Adipocyte (in vitro differentiated cells): ENCODE data around the gene BTBD7.

Experiments used
- DNase-seq: peaks from one replicate; pipeline ENCODE4 v3.0.0-alpha.2; 2015; ENCODE audit warnings: low read depth
- H3K27me3 ChIP-seq: replicated peaks from 2 replicates; pipeline ENCODE4 v1.7.0; 2013; ENCODE audit warnings: mild to moderate bottlenecking, low read length, moderate library complexity; ENCODE audit not compliant: control insufficient read depth, insufficient read depth
- H3K36me3 ChIP-seq: 2 replicates; pipeline ENCODE4 v1.7.0; 2013; ENCODE audit warnings: low read length, mild to moderate bottlenecking, moderate library complexity; ENCODE audit not compliant: control insufficient read depth, insufficient read depth, severe bottlenecking
- H3K4me1 ChIP-seq: 2 replicates; pipeline ENCODE4 v1.7.0; 2013; ENCODE audit warnings: mild to moderate bottlenecking, low read length, moderate library complexity; ENCODE audit not compliant: control insufficient read depth, insufficient read depth
- H3K4me3 ChIP-seq: 2 replicates; pipeline ENCODE4 v1.7.0; 2013; ENCODE audit warnings: mild to moderate bottlenecking, low read length, moderate library complexity
- H3K9ac ChIP-seq: 2 replicates; pipeline ENCODE4 v1.7.0; 2013; ENCODE audit warnings: mild to moderate bottlenecking, low read length, moderate library complexity
- H3K9me3 ChIP-seq: 2 replicates; pipeline ENCODE4 v1.7.0; 2013; ENCODE audit warnings: mild to moderate bottlenecking, low read length, moderate library complexity; ENCODE audit not compliant: control insufficient read depth

Gene BTBD7

GRCh38 chr14:93274055-93274806 lies 58.6 kb downstream of the BTBD7 start:
- no peaks in the 10 kb centered on the region for H3K9me3 ChIP-seq
- peaks cover 8% of the 10 kb centered on the region for H3K4me1 ChIP-seq
- peaks cover 9% of the 10 kb centered on the region for H3K36me3 ChIP-seq
- H3K9ac ChIP-seq: no peak overlapping the region
- no peak overlapping the region for H3K4me3 ChIP-seq
- no peak for DNase-seq
- H3K27me3 ChIP-seq: no peaks in the 10 kb centered on the region

- Histone ChIP-seq H3K27me3 (no peaks in the 10 kb centered on the region), H3K9ac (no peak overlapping the region), H3K4me1 (peaks cover 9% of the 10 kb centered on the region), H3K36me3 (peaks cover 4% of the 10 kb centered on the region), H3K9me3 (no peaks in the 10 kb centered on the region), H3K4me3 (no peak overlapping the region)
- no peak for DNase-seq
Observed at GRCh38 chr14:93271111-93271510, 61.7 kb downstream of the BTBD7 start.

DNA sequence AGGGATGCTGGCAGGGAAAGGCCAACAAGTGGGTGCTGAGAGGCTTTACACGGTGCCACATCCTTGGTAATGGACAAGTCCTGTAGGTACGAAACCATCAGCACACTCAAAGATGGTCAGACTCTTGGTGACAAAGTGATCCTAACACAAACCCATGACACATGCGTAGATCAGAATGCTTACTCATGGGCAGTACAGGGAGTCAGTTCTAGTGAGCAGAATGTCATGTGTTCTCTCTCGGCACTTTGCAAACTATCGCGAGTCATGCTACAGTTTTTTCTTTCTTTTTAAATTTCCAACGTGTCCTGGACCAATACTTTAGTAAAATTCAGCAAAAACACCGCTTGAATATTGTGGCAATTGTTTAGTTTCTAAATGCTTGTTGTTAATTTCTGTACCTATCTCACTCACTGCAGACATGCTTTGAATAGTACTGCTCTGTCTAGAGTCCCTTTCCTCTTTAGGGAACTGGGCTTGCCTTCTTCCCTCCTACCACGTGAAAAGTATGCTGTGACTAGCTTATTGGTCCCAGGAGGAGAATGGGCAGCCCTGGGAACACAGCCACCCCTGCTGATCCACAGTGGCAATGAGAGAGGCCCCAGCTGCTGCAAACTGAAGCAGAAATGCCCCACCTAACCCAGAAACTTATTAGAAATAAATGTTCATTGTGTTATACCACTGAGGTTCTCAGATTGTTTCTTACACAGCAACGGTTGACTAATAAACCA lies 63.3 kb downstream of the BTBD7 start:
- DNase-seq: peak; percentile 41

DNA sequence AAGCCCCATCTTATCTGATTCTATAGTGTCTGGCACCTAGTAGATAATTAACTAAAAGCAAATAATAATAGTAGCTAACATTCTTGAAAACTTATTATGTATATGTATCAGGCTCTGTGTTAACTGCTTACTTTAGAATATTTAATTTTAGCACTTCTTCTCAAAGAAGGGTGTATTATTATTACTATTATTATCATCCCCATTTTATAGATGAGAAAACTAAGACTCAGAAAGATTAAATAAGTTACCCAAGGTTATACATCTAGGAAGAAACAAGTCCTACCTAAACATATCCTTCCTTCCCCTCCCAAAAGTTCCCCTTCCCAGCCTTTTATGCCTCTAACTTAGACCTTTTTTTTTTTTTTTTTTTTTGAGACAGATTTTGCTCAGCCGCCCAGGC lies 64.4 kb downstream of the BTBD7 start:
- Histone ChIP-seq H3K36me3 (peaks cover 6% of the 10 kb centered on the region), H3K9me3 (no peaks in the 10 kb centered on the region), H3K9ac (no peak overlapping the region), H3K4me3 (no peak overlapping the region), H3K27me3 (no peaks in the 10 kb centered on the region), H3K4me1 (peaks cover 10% of the 10 kb centered on the region)
- DNase-seq: no peak

More for the DNA sequence above, 63.3 kb downstream of the BTBD7 start:
- Histone ChIP-seq H3K4me1 (peaks cover 9% of the 10 kb centered on the region), H3K4me3 (no peak overlapping the region), H3K36me3 (peaks cover 6% of the 10 kb centered on the region), H3K9me3 (no peaks in the 10 kb centered on the region), H3K27me3 (no peaks in the 10 kb centered on the region), H3K9ac (no peak overlapping the region)

- no peaks in the 10 kb centered on the region for H3K9me3 ChIP-seq
Observed at GRCh38 chr14:93267149-93267711, 65.6 kb downstream of the BTBD7 start.

DNA sequence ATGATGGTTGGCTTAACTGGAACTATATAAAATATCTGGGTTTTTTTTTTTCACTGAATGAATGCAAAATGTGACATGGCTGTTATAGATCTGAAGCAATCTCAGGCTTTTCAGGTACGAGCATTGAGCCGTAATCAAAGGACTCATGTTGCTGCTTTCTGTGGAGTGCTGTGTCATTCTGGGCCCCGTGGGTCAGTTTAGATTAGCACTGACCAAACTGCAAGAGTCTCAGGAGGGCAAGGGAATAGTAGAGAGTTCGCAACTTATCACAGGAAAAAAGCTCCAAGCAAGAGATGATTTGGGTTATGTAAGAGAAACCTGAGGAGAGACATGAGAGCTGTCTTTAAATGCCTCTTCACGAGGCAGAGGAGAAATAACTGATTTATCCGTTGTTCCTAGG lies 66.7 kb downstream of the BTBD7 start:
- no peak overlapping the region for H3K9ac ChIP-seq
- no peak for DNase-seq

More at GRCh38 chr14:93267149-93267711, 65.6 kb downstream of the BTBD7 start:
- Histone ChIP-seq H3K27me3 (no peaks in the 10 kb centered on the region), H3K9ac (no peak overlapping the region), H3K36me3 (peaks cover 18% of the 10 kb centered on the region), H3K4me1 (peaks cover 12% of the 10 kb centered on the region), H3K4me3 (no peak overlapping the region)
- no peak for DNase-seq

DNA sequence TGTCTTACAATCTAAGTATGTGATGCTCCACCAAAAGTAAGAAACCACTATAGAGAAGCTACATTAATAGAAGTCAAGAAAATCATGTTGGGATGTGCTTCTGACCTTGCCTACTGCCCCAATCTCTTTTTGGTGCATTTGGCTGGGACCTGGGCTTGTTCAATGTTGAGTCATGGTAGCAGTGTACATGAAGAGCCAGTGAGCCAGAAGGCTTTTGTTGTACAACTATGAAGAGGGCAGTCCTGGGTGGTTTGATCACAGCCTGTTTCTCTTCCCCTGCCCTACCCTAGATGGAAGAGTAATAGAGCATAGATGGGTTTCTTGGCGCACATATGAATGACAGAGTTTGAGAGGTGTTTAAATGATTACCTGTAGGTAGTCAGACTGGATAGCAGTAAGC lies 69.4 kb downstream of the BTBD7 start:
- Histone ChIP-seq H3K27me3 (no peaks in the 10 kb centered on the region), H3K9me3 (no peaks in the 10 kb centered on the region), H3K4me1 (peaks cover 11% of the 10 kb centered on the region), H3K9ac (no peak overlapping the region), H3K4me3 (no peak overlapping the region), H3K36me3 (peaks cover 27% of the 10 kb centered on the region)
- peak; percentile 11 for DNase-seq

More for the DNA sequence above, 66.7 kb downstream of the BTBD7 start:
- Histone ChIP-seq H3K4me1 (peaks cover 12% of the 10 kb centered on the region), H3K4me3 (no peak overlapping the region), H3K27me3 (no peaks in the 10 kb centered on the region), H3K9me3 (no peaks in the 10 kb centered on the region), H3K36me3 (peaks cover 26% of the 10 kb centered on the region)

GRCh38 chr14:93262446-93262845 lies 70.4 kb downstream of the BTBD7 start:
- peaks cover 27% of the 10 kb centered on the region for H3K36me3 ChIP-seq
- H3K9ac ChIP-seq: no peak overlapping the region
- no peaks in the 10 kb centered on the region for H3K27me3 ChIP-seq
- peaks cover 11% of the 10 kb centered on the region for H3K4me1 ChIP-seq
- no peak overlapping the region for H3K4me3 ChIP-seq
- H3K9me3 ChIP-seq: no peaks in the 10 kb centered on the region
- no peak for DNase-seq

DNA sequence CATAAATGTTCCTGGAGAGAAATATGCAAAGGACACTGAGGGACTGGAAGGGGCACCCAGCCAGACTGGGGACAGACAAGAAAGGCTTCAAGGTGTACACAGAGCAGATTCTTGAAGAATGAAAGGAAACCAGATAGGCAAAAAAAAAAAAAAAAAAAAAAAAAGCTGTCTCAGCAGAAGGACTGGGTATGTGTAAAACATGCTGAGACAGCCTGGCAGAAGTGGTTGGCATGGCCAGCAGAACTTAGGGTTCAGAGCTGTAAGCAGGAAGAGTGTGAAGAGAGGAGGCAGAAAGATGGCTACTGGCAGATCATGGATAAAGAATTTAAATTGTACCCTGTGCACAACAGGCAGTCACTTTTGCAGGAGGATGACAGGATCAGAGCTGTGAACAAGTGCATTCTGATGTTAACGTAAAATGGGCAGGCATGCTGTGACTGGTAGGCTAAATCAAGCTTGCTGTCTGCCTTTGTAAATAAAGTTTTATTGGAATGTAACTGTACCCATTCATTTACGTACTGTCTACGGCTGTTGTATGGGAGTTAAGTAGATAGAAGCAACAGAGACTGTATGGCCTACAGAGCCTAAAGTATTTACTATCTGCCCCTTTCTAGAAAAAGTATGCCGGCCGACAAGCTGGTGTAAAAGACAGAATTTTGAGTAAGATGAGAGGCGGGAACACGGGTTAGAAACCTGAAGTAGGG lies 83.6 kb downstream of the BTBD7 start:
- Histone ChIP-seq H3K9me3 (no peaks in the 10 kb centered on the region), H3K4me3 (no peak overlapping the region), H3K27me3 (no peaks in the 10 kb centered on the region), H3K9ac (no peak overlapping the region), H3K4me1 (no peaks in the 10 kb centered on the region), H3K36me3 (peaks cover 71% of the 10 kb centered on the region)
- DNase-seq: no peak

DNA sequence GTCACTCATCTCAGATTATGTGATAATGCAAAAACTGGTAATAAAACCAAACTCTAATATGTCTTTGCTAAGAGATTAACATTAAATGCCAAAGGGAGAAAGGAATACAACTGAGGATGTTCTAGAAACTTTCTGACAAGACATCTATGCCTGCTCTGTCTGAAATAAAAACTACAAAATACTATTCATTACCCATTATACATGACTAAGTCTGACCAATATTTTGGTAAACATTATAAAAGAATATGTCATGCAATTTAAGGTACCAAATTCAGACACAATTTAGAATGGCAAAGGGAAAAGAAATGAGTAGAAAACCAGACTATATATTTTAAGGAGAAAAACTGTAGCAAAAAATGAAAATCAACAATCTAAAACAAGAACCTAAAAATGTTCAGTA lies 86.3 kb downstream of the BTBD7 start:
- Histone ChIP-seq H3K36me3 (peaks cover 72% of the 10 kb centered on the region), H3K4me3 (no peak overlapping the region), H3K9me3 (no peaks in the 10 kb centered on the region), H3K4me1 (no peaks in the 10 kb centered on the region), H3K27me3 (no peaks in the 10 kb centered on the region), H3K9ac (no peak overlapping the region)
- no peak for DNase-seq
